GM12872 (cell line): ENCODE measurements around the gene SELENOM.

Source experiments
- TF ChIP-seq, protein P1 (sequence below): IDR thresholded peaks from 3 replicates; pipeline ENCODE4 v1.5.1; 2011; ENCODE audit warnings: low read depth, mild to moderate bottlenecking, low read length, moderate library complexity; ENCODE audit not compliant: insufficient read depth

The SELENOM gene

DNA sequence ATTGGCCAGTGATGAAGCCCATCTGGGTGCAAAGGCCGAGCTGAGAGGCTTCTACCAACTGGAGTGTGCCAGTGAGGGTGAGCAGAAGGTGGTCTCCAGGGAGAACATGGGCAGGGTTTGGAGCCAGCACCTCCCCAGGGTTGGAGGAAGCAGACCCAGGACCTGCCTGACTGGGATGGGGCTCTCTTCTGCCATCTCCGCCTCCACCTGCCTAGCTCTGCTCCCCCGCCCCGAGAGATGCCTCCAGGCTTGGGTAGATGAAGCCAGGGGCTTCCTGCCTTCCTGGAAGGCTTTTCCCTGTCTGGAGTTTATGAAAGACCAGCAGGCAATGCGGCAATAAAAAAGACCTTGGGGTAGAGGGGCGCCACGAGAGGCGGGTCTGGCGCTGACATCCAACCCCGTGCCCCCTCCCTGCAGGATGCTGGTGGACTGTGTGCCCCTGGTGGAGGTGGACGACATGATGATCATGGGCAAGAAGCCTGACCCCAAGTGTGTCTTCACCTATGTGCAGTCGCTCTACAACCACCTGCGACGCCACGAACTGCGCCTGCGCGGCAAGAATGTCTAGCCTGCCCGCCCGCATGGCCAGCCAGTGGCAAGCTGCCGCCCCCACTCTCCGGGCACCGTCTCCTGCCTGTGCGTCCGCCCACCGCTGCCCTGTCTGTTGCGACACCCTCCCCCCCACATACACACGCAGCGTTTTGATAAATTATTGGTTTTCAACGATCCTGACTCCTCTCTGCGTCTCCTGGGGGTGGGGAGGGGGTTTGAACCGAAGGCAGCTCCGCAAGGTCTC, 3.3 kb downstream of the SELENOM start:
- TF ChIP-seq, protein P1, sequence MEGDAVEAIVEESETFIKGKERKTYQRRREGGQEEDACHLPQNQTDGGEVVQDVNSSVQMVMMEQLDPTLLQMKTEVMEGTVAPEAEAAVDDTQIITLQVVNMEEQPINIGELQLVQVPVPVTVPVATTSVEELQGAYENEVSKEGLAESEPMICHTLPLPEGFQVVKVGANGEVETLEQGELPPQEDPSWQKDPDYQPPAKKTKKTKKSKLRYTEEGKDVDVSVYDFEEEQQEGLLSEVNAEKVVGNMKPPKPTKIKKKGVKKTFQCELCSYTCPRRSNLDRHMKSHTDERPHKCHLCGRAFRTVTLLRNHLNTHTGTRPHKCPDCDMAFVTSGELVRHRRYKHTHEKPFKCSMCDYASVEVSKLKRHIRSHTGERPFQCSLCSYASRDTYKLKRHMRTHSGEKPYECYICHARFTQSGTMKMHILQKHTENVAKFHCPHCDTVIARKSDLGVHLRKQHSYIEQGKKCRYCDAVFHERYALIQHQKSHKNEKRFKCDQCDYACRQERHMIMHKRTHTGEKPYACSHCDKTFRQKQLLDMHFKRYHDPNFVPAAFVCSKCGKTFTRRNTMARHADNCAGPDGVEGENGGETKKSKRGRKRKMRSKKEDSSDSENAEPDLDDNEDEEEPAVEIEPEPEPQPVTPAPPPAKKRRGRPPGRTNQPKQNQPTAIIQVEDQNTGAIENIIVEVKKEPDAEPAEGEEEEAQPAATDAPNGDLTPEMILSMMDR, result no peak

DNA sequence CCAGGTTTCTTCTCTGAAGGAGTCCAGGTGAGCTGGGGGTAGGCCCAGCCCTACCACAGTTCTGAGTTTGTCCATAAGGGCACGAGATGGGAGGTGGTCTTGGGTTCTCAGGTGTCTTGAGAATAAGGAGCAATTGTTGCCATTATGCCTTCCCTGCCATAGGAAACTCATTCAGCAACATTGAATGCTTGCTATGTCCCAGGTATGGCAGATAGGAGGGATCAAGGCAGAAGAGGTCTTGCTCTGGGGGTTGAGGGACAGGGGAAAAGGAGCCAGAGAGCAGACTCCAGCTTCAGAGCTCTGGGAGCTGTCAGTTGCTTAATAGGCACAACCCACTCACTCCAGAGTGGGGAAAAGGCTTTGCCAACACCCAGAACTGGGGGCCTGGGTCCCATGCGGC, 4.3 kb downstream of the SELENOM start:
- TF ChIP-seq, protein P1, result no peak

DNA sequence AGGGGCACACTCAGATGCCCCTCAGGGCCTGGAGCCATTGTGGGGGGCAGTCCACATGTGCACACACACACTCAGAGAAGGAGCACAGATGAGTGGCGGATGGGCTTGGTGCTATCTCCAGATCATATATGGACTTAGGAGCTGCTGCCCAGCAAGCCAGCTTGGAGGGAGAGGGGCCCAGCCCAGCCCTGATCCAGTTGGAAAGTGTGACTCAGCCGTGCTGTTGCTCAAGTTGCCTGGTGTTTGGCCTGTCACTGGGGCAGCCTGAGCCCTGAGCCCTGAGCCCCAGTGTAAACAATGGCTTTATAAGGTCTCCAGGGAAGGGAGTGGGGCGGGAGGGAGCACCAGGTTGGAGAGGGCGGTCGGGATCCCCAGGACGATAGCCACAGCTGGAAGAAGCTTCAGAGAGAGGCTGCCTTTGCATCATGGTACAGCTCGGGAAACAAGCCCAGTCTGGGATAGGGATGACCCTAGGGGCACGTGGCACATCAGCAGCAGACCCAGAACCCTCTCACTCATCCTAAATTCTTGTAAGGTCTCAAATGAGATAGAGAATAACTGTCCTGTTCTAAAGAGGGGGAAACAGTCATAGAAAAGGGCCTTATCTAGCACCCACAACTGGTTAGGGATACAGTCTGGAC, 4.8 kb downstream of the SELENOM start:
- TF ChIP-seq, protein P1, result no peak

DNA sequence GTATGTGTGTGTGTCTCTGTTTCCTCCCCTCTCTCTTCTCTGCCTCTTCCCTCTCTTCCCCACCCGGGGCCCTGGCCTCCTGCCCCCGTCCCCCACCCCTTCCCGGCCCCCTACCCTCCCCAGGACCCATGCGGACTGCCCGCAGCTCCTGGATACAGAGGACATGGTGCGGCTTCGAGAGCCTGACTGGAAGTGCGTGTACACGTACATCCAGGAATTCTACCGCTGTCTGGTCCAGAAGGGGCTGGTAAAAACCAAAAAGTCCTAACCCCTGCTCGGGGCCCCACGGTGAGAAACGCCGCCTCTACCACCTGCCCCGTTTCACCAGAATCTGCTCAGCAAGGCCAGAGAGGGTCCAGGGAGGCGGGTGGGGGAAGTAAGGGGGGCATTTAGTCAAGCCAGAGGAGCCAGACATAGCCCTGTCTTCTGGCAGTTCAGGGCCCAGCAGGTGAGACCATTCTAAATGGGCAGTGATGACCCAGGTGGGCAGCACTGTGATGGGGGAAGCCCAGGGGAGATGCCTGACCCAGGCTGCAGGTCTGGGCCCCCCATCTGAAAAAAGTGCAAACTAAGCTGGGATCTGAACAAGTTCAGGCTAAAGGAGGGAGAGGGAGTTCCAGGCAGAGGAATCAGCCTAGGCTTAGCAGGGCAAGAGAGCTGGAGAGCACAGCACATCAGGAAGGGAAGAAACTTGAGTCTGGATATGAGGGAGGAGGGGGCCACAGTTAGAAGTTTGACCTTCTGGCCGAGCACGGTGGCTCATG, 6.4 kb downstream of the SELENOM start:
- TF ChIP-seq, protein P1, result no peak

DNA sequence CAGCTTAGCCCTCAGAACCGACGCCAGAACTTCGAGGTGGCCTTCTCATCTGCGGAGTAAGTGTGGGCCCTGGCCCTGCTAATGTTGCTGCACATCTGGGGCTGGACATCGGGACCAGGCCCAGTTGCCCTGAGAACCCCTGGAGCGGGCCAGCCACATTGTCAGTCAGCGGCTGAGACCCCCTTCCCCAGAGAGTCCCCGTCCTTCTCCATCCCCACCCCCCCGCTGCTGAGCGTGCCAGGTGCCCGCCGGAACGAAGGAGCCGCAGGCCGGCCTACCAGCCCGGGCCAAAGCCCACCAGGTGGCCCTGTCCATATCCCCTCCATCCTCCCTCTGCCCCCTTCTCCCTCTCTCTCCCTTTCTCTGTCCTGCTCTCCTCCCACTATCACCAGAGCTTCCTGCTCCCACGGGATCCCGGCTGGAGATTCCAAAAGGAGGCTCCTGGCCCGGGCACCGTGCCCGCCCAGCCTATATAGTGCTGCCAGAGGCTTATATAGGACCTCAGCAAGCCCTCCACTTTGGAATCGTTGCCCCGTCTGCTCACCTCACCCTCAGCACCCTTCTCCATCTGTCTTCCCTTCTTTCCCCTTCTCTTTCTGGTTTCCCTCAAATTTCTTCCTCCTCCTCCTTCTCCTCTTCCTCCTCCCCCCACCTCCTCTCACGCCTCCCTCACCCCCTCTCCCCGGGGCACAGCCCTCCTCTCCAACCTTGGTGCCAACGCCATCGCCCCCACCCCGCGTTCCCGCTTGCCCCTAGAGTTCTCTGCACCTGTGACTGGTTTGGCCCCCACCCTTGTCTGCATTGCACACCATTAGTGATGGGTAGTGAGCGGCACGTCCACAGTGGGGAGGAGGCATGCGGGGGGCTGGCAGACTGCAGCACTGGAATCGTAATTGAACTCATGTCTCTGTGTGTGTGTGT, 7.3 kb downstream of the SELENOM start:
- TF ChIP-seq, protein P1, result no peak

DNA sequence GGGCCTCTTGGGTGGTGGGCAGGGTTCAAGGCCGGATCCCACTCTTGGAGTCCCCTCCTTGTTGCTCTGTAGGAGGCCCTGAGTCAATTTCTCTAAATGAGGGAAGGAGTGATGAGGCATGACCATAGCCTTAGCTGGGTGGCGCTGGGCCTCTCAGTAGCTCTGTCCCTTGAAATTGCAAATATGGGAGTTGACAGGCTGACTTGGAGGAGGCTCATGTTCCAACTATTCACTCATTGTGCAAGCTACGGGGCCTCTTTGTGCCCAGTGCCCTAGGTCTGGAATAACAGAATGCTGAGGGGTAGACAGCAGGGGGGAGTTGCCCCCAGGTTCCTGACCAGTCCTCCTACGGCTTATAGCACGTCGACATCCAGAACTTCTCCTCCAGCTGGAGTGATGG, 8.0 kb downstream of the SELENOM start:
- TF ChIP-seq, protein P1, result no peak
